ENCODE results near the gene FNBP1L. TPM values are rescaled to one million over a fixed set of nuclear protein-coding genes. Genes with fewer than 3 reads are reported as not detected.
"Not testable (repeated sequence)": the region's sequence is repeated elsewhere in the genome, so short reads cannot be mapped to it uniquely, and the experiment has no call there.

The FNBP1L gene
- polyA plus RNA-seq, 3 donors, result 101 to 122 (median 118) TPM

DNA sequence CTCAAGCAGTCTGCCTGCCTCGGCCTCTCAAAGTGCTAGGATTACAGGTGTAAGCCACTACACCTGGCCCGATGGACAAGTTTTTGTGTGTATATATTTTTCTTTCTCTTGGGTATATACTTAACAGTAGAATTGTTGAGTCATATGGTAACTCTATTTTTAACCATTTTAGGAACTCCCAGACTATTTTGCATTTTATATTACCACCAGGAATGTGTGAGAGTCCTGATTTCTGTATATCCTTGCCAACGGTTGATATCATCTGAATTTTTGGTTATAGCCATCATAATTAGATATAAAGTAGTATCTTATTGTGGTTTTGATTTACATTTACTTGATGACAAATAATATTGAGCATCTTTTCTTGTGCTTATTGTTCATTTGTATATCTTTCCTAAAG is 20.7 kb downstream of the FNBP1L start:
- DNase-seq (ENCODE audit: extremely low read depth in 1 of 11, low read depth in 9 of 11, low spot score in 4 of 11), result no peak

DNA sequence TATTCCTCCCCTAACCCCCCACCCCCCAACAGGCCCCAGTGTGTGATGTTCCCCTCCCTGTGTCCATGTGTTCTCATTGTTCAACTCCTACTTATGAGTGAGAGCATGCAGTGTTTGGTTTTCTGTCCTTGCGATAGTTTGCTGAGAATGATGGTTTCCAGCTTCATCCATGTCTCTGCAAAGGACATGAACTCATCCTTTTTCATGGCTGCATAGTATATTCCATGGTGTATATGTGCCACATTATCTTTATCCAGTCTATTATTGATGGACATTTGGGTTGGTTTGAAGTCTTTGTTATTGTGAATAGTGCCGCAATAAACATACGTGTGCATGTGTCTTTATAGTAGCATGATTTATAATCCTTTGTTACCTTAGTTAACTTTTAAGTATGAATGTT is 21.3 kb downstream of the FNBP1L start:
- not testable (repeated sequence) for DNase-seq (ENCODE audit: extremely low read depth in 1 of 11, low read depth in 9 of 11, low spot score in 4 of 11)

DNA sequence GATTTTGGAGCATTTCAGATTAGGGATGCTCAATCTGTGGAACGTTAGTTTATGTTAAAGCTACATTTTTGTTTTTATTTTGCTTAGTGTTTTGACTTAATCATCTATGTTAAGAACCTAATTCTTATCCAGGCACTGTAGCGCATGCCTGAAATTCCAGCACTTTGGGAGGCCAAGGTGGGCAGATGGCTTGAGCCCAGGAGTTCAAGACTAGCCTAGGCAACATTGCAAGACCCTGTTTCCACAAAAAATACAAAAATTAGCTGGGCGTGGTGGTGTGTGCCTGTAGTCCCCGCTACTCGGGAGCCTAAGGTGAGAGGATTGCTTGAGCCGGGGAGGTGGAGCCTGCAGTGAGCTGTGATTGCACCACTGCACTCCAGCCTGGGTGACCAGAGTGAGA is 23.4 kb downstream of the FNBP1L start:
- DNase-seq (ENCODE audit: extremely low read depth in 1 of 11, low read depth in 9 of 11, low spot score in 4 of 11), result no peak

DNA sequence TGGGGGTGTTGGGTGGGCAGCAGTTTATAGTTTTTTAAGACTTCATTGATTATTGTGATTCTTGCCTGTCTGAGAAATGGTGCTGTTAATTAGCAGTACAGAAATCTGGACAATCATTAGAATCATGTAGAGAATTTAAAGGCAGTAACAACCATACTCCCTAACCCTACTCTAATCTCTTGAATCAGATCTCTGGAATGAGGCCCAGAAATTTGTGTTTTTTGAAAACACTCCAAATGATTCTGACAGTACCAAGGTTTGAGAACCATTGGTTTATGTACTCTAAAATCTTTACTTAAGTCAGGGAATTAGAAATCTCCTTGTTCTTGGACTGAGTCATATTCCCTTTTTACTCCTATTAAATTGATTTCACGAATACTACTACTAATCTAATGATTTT is 24.0 kb downstream of the FNBP1L start:
- peak in 2 of 11 donors; percentile 0 to 9 for DNase-seq (ENCODE audit: extremely low read depth in 1 of 11, low read depth in 9 of 11, low spot score in 4 of 11)

DNA sequence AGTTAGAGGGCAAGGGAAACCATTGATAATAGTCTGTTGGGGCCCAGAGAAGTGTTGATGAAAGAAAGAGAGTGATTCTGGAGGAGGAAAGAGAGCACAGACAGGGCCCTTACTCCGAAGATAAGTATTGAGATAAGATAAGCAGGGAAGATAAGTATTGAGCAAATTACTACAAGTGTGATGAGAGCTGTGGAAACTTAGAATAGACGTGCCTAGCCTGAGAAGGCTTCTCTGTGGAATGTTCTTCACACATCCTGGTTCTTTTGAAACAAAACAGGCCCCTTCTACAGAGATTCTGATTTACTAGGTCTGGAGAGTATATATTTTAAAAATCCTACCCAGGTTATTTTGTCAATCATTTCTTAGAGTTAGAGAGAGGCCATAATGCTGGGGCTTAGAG is 26.4 kb downstream of the FNBP1L start:
- no peak for DNase-seq (ENCODE audit: extremely low read depth in 1 of 11, low read depth in 9 of 11, low spot score in 4 of 11)

DNA sequence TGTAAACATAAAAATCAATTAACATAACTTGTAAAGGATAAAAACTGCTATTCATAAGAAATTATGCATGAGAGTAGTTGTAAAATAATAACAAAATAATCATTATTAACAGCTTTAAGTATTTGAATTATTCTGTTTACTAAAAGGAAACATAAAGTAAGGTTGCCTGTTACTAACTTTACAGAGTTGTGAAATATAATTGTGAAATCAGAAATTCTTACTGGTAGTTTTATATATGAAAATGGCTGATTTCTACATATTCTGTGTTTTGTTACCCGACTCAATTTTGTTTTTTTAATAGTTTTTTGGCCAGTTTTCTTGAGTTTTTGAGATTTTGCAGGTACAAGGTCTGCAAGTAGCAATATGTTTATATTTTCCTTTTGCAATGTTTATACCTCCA is 27.8 kb downstream of the FNBP1L start:
- no peak for DNase-seq (ENCODE audit: extremely low read depth in 1 of 11, low read depth in 9 of 11, low spot score in 4 of 11)

DNA sequence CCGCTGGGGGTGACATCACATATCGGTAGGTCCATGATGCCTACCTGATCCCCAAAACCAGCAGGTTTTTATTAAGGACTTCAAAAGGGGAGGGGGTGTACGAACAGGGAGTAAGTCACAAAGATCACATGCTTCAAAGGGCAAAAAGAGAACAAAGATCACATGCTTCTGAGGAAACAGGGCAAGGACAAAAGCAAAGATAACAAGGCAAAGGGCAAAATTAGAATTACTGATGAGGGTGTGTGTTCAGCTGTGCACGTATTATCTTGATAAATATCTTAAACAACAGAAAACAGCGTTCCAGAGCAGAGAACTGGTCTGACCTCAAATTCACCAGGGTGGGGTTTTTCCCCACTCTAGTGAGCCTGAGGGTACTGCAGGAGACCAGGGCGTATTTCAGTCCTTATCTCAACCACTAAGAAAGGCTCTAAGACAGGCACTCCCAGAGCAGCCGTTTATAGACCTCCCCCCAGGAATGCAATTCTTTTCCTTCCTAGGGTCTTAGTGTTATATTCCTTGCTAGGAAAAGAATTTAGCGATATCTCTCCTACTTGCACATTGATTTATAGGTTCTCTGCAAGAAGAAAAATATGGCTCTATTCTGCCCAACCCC is 31.3 kb downstream of the FNBP1L start:
- not testable (repeated sequence) for DNase-seq (ENCODE audit: extremely low read depth in 1 of 11, low read depth in 9 of 11, low spot score in 4 of 11)

DNA sequence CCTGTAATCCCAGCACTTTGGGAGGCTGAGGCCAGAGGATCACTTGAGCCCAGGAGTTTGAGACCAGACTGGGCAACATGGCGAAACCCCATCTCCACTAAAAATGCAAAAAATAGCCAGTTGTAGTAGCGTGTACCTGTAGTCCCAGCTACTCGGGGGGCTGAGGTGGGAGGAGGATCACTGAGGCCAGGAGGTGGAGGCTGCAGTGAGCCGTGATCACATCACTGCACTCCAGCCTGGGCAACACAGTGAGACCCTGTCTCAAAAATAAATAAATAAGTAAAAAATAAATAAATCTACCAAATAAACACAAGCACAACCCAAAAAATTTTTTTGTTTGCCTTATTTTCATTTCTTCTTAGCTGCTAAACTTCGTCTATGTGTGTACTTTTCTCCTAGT is 34.0 kb downstream of the FNBP1L start:
- DNase-seq (ENCODE audit: extremely low read depth in 1 of 11, low read depth in 9 of 11, low spot score in 4 of 11), result not testable (repeated sequence)

DNA sequence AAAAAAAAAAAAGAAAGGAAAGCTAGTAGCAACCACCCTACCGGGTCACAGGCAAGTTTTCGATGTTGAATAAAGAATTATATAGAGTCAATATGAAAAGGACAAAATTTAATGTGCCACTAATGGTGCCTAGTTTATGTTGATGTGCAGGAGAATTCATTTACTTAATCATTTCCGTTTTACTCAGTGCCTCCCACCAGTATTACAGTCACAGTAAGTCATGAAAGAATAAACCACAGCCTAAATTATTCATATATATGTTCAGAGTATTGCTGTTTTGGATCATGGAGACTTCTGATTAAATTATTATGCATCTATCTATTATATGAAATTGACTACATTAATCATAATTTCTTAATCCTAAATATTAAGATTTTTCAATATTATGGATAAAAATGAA is 35.3 kb downstream of the FNBP1L start:
- DNase-seq (ENCODE audit: extremely low read depth in 1 of 11, low read depth in 9 of 11, low spot score in 4 of 11), result no peak

DNA sequence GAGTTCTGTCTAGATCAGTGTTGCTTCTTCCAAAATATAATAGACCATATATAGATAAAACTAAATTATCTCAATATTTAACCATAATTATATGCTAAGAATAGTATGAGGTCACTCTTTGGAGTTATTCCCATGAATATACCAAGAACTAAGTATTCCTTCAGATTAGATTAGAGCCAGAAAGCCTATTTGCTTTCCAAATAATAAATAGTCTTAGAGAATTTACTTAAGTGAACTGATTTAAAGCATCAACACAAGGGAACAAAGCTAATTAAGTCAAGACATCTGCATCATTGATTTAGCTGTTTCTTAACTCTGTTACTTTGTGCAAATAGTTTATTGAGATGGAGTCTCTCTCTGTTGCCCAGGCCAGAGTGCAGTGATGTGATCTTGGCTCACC is 35.7 kb downstream of the FNBP1L start:
- DNase-seq (ENCODE audit: extremely low read depth in 1 of 11, low read depth in 9 of 11, low spot score in 4 of 11), result no peak

DNA sequence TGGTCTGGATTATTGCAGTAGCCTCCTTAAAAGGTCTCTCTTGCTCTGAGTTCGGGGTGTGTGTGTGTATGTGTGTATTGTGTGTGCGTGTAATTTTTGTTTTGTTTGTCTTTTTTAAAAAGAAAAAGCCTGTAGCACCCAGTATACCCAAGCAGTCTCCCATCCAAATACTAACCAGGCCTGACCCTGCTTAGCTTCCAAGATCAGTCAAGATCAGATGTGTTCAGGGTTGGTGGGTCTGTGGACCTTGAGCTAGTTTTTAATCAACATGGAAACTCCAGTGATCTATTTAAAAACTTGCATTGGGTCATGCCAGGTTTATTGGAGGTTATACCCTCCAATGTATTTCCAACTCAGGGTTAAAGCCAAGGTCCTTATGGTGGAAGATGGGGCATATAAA is 40.3 kb downstream of the FNBP1L start:
- no peak for DNase-seq (ENCODE audit: extremely low read depth in 1 of 11, low read depth in 9 of 11, low spot score in 4 of 11)

DNA sequence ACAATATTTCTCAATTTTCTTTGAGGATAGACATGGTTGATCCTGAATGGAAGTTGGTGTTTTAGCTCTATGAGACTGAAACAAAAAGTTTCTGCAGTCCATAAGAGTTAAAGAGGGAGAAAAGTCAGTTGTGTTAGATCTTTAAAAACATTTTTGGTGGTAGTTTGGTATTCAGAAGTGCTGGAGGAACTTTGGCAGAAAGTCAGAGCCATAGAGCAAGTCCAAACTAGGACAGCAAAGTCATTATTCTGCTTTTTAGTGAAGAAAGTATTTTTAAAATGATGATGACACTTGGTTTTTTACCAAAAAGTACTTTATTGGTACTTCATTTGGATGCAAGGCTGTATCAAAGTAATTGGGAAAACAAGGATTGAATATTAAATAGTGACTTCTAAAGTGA is 41.8 kb downstream of the FNBP1L start:
- DNase-seq (ENCODE audit: extremely low read depth in 1 of 11, low read depth in 9 of 11, low spot score in 4 of 11), result no peak

DNA sequence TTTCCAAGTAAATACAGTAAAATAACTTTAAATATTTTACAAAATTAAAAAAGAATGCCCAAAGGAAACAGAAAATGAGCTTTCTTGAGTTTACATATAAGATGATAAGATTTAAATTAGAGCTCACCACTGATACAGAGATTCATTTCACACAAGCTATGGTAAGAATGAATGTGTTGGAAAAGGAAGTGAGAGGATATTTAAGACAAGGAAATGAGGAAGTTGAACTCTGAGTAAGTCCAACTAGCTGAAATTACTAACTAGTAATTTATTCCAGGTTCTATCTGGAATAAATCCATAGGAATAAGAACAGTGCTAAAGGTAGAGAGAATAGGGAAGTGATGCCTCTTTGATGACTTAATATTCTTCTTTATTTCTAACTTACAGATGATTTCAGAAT is 42.4 kb downstream of the FNBP1L start:
- no peak for DNase-seq (ENCODE audit: extremely low read depth in 1 of 11, low read depth in 9 of 11, low spot score in 4 of 11)

DNA sequence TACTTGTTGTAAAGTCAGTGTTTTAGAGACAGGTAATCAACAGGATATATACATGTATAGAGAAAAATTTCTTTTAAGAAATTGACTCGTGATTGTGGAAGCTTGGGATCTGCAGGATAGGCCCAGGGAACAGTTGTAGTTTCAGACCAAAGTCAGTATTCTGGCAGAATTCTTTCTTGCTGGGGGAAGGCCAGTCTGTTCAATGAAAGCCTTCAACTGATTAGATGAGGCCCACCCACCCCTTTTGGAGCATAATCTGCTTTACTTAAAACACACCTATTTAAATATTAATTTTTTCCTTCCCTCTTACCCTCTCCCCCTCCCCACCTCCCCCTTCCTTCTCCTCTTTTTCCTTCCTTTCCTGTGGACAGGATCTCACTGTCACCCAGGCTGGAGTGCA is 48.0 kb downstream of the FNBP1L start:
- no peak for DNase-seq (ENCODE audit: extremely low read depth in 1 of 11, low read depth in 9 of 11, low spot score in 4 of 11)

DNA sequence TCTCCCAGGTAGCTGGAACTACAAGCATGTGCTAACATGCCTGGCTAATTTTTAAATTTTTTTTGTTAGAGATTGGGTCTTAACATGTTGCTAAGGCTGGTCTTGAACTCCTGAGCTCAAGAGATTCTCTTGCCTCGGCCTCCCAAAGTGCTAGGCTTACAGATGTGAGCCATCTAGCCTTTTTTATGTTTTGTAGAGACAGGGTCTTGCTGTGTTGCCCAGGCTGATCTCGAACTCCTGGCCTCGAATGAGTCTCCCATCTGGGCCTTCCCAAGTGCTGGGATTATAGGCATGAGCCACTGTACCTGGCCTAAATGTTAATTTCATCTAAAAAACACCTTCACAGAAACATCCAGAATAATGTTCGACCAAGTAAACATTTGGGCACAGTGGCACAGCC is 48.6 kb downstream of the FNBP1L start:
- DNase-seq (ENCODE audit: extremely low read depth in 1 of 11, low read depth in 9 of 11, low spot score in 4 of 11), result no peak

DNA sequence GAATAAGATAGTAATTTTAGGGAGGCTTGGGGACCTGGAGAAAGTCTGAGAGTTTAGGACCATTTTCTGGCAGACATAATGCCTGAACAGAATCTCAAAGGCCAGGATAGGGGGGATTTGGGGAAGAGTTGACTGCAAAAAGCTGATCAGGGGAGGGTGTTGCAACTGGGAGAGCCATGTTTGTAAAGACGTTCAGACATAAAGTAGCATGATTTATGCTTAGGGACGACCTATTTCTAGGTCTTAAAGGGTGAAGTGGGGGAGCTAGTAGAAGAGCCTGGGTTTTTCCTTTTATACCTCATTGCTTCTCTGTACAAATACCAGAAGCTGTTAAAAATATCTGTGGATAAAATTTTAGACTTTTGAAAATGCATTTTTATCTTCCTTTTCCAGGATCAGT is 51.2 kb downstream of the FNBP1L start:
- DNase-seq (ENCODE audit: extremely low read depth in 1 of 11, low read depth in 9 of 11, low spot score in 4 of 11), result no peak

DNA sequence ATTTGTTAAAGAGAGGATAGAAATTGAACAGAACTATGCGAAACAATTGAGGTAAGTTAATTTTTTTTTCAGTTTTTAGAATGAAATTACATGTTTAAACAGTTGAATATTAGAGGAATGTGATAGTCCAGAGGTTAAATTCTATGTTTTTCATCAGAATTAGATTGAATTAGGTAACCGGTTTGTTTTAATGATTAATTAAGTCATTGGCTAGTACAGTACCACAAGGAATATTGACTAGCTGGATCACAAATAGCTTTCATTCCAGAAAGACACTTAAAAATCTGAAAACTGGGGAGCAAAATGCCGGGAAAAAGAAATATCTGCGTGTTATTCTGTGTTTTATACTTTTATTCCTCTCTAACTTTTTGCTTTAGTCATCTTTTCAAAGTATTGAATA is 51.6 kb downstream of the FNBP1L start:
- DNase-seq (ENCODE audit: extremely low read depth in 1 of 11, low read depth in 9 of 11, low spot score in 4 of 11), result no peak

DNA sequence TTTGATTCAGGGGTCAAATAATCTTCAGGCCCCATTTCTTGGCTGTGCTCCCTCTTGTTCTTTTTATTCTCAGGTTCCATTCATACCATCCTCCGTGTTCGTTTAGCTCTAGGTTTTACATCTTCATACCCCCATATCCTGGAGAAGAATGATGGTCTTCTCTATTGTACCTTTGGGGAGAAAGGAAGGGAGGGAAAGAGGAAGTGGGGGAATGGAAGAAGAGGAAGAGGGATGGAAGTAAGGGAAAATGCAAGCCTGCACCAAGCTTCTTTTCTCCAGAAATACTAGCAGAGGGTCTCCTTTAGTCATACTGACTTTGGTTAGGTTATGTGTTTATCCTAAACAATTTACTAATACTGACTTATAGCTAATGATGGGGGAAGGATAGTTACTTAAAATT is 52.4 kb downstream of the FNBP1L start:
- no peak for DNase-seq (ENCODE audit: extremely low read depth in 1 of 11, low read depth in 9 of 11, low spot score in 4 of 11)

DNA sequence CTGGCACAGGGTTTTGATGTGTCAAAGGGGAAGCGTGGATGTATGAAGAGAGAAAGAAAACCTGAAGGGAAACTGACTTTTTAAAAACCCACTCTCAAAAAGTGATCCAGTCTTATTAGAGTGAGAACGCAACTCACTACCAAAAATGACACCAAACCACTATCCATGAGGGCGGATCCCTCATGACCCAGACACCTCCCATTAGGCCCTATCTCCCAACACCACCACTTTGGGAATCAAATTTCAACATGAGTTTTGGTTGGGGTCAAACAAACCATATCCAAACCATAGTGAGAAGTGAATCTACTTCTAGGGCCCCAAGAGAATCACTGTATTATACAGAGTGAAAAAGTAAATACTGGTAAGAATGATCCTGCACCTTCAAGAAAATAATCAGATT is 53.5 kb downstream of the FNBP1L start:
- DNase-seq (ENCODE audit: extremely low read depth in 1 of 11, low read depth in 9 of 11, low spot score in 4 of 11), result no peak

DNA sequence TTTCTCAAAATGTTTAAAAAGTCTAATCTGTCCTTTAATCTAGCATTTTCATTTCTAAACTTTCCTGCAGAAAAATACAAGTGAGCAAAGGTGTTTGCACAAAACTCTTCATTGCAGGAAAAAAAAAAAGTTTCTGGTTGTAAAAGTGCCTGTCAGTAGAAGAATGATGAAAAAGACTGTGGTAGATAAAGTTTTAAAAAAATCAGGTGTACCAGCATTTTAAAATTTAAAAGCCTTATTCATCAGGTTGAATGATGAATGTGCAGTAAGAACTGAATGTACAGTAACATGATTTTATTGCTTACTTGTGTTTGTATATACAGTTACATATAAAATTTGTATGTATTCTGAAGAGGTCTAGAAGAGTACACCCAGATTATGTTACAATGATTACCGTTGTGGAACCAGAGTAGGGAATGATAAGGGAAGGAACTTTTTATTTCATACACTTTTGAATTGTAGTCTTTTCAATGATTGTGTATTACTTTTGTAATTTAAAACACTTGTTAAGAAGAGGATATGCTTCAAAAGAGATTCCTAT is 54.0 kb downstream of the FNBP1L start:
- no peak for DNase-seq (ENCODE audit: extremely low read depth in 1 of 11, low read depth in 9 of 11, low spot score in 4 of 11)

DNA sequence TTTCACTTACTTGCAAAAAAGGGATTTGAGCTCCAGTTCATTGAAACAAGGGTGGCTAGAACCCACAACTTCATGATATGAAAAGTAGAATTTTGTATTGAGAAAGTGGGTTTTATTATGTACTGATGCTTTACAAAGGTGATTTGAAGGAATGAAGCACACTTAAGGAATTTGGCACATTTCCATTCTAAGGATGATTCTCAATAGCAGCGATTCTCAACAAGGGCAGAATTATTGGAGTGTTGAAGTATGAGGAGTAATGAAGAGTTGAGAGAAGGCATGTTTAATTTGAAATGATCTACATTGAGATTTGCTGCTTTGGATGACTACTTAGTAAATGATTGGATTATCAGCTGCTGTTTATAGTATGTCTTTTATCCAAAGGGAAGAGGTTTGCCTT is 54.7 kb downstream of the FNBP1L start:
- DNase-seq (ENCODE audit: extremely low read depth in 1 of 11, low read depth in 9 of 11, low spot score in 4 of 11), result no peak

DNA sequence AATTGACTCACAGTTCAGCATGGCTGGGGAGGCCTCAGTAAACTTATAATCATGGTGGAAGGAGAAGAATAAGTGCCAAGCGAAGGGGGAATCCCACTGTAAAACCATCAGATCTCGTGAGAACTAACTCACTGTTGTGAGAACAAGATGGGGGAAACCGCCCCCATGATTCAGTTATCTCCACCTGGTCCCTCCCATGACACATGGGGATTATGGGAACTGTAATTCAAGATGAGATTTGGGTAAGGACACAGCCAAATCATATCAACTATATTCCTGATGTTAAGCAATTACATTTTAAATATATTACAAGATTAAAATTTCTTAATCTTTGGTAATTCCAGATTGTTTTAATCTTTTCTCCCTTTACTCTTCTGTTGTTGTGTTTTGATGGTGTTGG is 55.2 kb downstream of the FNBP1L start:
- DNase-seq (ENCODE audit: extremely low read depth in 1 of 11, low read depth in 9 of 11, low spot score in 4 of 11), result no peak
